ENCODE measurements around the gene LBX1.
"Not testable (repeated sequence)": the region's sequence is repeated elsewhere in the genome, so short reads cannot be mapped to it uniquely, and the experiment has no call there.

Gene LBX1

DNA sequence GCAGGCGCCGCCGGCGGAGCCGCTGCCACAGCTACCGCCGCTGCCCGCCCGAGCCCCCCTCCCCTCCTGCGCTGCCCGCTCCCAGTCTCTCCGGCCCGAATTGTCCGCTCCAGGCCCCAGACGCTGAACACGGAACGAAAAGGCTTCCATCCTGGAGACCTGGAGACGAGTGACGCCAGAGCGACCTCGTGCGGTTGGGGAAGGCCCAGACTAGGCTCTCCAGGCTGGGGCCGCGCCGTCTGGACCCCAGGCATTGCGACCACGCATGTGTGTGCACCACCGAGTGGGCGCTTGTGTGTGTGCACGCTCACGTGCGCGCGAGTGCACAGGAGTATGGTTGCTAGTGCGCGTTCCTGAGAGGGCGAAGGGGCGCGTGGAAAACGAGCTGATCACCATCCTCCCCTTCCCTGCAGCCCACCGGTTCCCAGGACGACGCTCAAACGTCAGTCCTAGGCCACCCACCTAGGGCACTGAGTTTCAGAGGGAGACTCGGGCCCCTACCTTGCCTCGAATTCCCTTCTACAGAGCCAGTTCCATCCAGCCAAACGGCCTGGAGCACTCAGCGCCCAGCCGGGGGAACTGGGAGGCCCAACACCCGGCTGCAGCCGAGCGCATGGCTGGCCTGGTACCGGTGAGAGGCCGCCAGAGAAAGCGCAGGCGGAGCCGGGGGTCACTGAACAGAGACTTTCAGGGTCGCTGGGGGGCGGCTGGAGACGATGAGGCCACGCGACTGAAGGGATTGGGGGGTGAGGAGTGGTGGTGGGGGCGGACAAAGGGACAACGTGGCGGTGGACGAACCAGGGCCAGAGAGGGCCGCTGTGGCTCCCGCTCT, 11.6 kb downstream of the LBX1 start:
- FAIRE-seq = no peak

GRCh38 chr10:101217044-101217425, 12.2 kb downstream of the LBX1 start:
- no peak for TF ChIP-seq POLR2A (IDR thresholded peaks at IDR 0.05; ENCODE audit: low read depth, low read length)
- FAIRE-seq = no peak
- DNase-seq (ENCODE audit: insufficient read length, low spot score) = no peak

More for the DNA sequence above, 11.6 kb downstream of the LBX1 start:
- no peak for DNase-seq (ENCODE audit: insufficient read length, low spot score)
- TF ChIP-seq POLR2A (IDR thresholded peaks at IDR 0.05; ENCODE audit: low read depth, low read length) = no peak

- no peak for FAIRE-seq
Observed at GRCh38 chr10:101216207-101217043, 12.8 kb downstream of the LBX1 start.

GRCh38 chr10:101215397-101216206, 13.7 kb downstream of the LBX1 start:
- FAIRE-seq (no peak), DNase-seq (ENCODE audit: insufficient read length, low spot score) (no peak)
- TF ChIP-seq POLR2A (IDR thresholded peaks at IDR 0.05; ENCODE audit: low read depth, low read length) = no peak

More at GRCh38 chr10:101216207-101217043, 12.8 kb downstream of the LBX1 start:
- TF ChIP-seq POLR2A (IDR thresholded peaks at IDR 0.05; ENCODE audit: low read depth, low read length) = no peak
- DNase-seq (ENCODE audit: insufficient read length, low spot score) = no peak

DNA sequence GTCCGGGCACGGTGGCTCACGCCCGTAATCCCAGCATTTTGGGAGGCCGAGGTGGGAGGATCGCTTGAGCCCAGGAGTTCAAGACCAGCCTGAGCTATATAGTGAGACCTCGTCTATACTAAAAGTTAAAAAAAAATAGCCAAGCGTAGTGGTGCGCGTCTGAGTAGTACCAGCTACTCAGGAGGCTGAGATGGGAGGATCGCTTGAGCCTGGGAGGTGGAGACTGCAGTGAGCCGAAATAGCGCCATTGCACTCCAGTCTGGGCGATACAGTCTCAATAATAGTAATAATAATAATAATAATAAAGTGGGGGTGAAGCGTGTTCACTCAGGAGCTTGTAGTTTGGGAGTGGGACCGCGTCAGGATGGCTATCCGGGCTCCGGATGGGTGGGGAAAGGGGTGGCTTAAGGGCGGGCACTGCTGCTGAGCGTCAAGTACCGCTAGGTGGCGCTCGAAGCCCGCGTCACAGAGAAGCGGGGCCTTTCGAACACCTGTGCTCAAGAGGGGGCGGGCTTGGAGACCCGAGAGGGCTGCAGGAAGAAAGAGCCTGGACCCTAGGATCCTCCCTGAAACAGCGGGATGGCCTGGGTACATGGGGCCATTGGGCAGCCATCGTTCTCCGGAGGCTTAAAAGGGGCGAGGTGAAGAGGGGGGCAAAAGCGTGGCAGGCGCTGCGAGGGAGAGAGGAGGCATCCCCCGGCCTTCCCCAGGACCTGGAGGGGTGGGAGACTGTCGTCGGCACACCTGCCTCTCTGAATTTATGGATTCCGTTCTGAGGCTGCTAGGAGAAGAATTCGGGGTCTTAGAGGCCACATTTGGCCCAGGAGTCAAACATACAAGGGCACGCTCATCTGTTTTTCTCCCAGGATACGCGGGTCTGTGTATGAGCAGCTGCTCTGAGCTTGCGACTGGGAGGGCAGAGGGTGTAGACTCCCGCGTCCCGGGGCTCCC, 14.5 kb downstream of the LBX1 start:
- FAIRE-seq (no peak), DNase-seq (ENCODE audit: insufficient read length, low spot score) (peak; percentile 84)
- no peak for TF ChIP-seq POLR2A (IDR thresholded peaks at IDR 0.05; ENCODE audit: low read depth, low read length)

DNA sequence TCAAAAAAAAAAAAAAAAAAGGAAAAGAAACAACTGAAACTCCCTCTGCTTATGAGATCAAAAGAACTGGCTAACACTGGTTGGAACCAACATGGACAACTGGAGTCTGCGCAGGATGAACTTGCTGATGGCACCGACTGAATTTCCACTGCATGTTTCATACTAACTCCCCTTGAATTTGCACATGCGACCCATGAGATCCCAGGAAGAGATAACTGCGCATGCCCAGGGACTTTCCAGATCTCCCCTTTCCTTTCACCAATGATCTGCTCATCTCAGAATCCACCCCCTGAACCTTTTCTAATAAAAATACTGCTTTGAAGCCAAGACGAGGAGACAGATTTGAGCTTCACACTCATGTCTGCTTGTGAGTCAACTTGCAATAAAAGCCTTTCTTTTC, 20.7 kb downstream of the LBX1 start:
- FAIRE-seq = no peak
- no peak for TF ChIP-seq POLR2A (IDR thresholded peaks at IDR 0.05; ENCODE audit: low read depth, low read length)
- DNase-seq (ENCODE audit: insufficient read length, low spot score) = no peak

DNA sequence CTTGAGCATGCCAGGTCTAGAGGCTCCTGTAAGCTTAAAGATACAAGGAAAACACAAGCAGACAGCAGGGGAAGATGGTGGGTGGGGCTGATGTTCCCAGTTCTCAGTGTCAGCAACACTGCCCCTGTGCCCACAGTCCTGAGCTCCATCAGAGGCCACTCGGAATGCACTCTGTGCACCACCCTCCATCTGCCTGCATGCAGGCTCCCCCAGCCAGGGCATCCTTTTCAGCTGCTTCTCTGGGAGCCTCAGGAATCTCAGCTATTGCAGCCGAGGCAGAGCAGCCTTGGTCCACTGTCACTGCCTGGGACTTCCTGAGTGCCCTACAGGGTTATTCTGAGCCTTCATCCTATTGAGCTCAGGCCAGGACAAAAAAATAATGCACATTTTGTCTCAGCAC, 22.2 kb downstream of the LBX1 start:
- FAIRE-seq (no peak), DNase-seq (ENCODE audit: insufficient read length, low spot score) (no peak)
- TF ChIP-seq POLR2A (IDR thresholded peaks at IDR 0.05; ENCODE audit: low read depth, low read length) = no peak

DNA sequence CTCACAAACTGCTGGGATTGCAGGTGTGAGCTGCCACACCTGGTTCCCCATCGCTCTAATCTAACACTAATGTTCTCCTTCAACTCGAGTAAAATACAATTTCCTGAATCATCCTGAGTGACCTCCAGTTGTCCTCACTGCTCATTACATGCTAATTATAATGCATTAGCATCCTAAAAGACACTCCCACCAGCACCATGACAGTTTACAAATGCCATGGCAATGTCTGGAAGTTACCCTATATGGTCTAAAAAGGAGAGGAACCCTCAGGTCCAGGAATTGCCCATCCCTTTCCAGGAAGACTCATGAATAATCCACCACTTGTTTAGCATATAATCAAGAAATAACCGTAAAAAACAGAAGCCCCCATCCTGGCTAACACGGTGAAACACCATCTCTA, 26.6 kb downstream of the LBX1 start:
- DNase-seq (ENCODE audit: insufficient read length, low spot score); FAIRE-seq: not testable (repeated sequence)

- not testable (repeated sequence) for DNase-seq (ENCODE audit: insufficient read length, low spot score); FAIRE-seq
Observed at GRCh38 chr10:101198326-101198977, 30.8 kb downstream of the LBX1 start.

DNA sequence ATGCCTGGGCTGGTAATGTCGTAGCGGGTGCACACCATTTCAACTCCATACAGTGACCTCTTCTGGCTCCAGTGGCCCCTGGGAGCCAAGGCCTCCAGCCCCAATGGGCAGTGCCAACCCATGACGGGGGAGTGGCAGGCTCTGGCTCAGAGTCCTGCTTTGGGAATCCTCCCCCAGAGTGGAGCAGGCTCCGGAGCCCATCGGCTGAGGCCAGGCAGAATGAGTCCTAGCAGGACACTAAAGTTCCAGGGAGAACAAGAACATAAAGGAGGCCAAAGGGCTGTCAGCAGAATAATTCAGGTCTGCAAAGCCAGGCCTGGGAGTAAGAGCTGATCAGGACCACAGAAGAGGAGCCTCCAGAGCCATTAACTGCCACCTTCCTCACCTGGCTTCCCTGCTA, 33.3 kb downstream of the LBX1 start:
- no peak for TF ChIP-seq POLR2A (IDR thresholded peaks at IDR 0.05; ENCODE audit: low read depth, low read length)
- DNase-seq (ENCODE audit: insufficient read length, low spot score) (no peak), FAIRE-seq (no peak)

DNA sequence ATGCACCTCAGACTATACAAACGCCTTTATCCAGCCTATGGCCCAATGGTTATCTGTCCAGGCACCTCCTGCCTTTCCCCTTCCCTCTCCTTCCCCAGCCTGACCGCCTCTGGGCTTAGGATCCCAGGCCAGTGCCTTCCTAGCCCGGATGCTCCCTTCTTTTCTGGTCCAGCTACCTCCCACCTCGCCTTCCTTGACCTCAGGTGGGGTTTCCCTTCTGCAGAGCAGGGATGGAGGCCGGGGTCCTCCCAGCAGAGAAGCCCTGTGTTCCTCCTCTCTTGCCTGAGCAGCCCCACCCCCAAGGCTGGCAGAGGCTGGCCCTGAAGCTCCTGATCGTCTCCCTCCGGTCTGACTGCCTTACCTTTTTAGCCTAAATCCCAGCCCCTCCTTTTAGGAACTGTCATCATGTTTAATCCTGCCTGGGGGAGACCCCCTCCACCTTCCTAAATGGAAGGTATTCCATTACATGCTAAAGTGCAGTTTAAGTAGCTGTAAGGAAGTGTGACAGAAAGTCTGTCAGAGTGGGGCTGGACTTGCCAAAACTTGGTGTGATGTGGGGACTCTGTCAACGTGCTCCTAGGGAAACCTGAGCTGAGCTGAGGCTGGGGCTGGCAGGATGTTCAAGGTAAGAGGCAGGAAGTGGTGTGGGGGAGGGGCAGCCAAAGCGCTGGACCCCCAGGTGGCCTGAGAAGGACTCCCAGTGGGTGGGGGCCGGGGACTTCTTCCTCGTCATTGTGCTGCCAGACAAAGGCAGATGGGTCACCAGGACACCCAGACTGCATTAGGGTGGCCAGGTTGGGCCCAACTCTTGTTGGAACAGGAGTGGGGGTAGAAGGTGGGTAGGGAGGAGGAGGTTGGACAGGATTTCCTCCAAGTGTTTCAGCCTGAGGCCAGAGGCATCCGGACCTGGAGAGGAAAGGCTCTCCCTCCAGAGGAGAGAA, 39.5 kb downstream of the LBX1 start:
- FAIRE-seq (no peak), DNase-seq (ENCODE audit: insufficient read length, low spot score) (no peak)
- TF ChIP-seq POLR2A (IDR thresholded peaks at IDR 0.05; ENCODE audit: low read depth, low read length) = no peak
